AG09319 (cell line): ENCODE data around the gene NCKAP5.
A peak's percentile ranks its signal among the peaks of the same experiment; 100 is the strongest.

Experiments
- DNase-seq: peaks from one replicate; pipeline ENCODE4 v3.0.0-alpha.2; 2010; ENCODE audit warnings: low read depth; ENCODE audit errors: extremely low read depth
- TF ChIP-seq, protein P1 (sequence below): IDR thresholded peaks from 2 replicates; pipeline ENCODE4 v1.5.1; 2011; ENCODE audit warnings: low read depth, mild to moderate bottlenecking, inconsistent platforms, low read length, moderate library complexity

Gene NCKAP5

DNA sequence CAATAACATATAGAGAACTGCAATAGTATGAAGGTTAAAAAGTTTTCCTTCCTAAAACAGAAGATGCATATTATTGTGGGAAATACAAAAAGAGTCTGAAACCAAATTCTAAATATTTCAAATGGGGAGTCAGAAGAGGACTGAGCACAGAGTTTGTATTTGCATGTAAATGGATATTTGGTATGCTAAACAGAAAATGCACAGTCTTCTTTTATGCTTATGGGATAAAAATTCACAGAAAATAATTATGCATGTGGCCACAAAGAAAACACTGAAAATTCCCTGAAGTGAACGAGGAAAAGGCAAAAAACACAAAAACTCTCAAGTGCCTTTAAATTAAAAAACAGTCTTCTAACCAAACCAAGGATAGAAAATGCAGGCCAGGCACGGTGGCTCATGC, 142.7 kb downstream of the NCKAP5 start:
- TF ChIP-seq, protein P1, sequence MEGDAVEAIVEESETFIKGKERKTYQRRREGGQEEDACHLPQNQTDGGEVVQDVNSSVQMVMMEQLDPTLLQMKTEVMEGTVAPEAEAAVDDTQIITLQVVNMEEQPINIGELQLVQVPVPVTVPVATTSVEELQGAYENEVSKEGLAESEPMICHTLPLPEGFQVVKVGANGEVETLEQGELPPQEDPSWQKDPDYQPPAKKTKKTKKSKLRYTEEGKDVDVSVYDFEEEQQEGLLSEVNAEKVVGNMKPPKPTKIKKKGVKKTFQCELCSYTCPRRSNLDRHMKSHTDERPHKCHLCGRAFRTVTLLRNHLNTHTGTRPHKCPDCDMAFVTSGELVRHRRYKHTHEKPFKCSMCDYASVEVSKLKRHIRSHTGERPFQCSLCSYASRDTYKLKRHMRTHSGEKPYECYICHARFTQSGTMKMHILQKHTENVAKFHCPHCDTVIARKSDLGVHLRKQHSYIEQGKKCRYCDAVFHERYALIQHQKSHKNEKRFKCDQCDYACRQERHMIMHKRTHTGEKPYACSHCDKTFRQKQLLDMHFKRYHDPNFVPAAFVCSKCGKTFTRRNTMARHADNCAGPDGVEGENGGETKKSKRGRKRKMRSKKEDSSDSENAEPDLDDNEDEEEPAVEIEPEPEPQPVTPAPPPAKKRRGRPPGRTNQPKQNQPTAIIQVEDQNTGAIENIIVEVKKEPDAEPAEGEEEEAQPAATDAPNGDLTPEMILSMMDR, result no peak
- no peak for DNase-seq

DNA sequence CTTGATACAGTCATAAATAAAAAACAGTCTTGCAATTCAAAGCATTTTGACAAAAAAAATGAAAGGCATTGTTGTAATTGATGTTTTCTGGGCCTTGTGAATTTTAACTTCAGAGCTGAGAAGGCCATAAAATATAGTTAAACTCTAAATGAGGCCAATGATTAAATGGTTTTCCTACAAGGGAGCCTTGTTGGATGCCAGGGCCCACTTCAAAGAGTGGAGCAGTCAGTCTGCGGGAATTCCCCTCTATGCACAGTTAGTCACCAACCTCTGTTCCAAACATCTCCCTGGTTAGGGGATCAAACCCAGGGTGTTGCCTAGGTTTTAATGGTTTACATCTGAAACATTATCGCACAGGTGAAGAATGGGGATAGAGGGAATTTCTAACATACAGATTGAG, 143.4 kb downstream of the NCKAP5 start:
- DNase-seq, result no peak
- TF ChIP-seq, protein P1, result no peak

DNA sequence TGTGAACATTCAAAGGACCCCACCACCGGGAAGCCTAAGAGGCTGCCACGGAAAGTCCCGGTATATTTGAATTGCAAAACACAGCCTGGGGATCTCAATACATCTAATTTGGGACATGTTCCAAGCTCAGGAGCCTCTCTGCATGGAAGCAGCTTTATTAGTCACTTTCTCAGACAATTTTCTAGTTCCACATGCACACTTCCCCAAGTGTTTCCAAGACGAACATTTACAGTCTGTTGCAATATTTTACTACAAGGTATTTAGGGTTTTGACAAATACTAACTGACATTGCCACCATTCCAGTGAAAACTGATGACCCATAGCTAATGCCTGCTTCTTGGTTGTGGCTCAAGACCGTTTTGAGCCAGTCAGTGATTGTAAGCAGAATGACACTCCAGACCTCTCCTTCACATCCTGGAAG, 145.3 kb downstream of the NCKAP5 start:
- TF ChIP-seq, protein P1, result no peak
- peak; percentile 27 for DNase-seq

DNA sequence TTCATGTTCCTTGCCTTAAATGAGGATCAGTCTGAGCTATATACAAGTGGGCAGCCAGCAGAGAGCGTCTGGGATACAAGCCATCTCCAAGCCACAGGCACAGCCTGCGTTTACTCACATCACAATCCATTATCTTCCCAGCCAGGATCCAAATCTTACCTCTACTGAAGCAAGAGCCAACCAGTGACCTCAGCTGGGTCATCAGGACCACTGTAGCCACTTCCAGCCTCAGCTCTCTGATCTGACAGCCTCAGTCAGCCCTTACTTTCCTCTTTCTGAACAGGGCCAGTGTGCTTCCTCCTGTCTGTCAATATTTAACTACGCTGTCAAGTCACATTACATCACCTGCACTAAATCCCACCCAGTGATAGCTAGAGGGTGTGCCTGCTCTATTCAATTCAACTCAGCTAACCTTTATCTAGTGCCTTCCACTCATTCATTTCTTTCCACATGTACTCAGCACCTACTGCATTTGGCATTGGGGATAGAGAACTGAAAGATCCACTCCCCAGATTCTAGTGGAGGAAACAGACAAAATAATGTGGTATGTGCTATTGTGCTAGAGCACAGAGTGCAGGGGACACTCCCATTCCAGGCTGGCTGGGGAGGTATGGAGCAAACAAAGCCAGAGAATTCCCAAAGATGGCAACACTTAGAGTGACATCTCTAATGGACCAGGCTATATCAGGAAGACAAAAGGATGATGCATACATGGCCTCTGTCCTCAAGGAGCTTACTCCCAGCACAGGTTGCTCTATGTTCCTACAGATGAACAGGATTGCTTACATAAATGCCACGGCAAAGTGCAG, 146.5 kb downstream of the NCKAP5 start:
- TF ChIP-seq, protein P1, result no peak; the same call in 1 of the 2 replicates
- no peak for DNase-seq

DNA sequence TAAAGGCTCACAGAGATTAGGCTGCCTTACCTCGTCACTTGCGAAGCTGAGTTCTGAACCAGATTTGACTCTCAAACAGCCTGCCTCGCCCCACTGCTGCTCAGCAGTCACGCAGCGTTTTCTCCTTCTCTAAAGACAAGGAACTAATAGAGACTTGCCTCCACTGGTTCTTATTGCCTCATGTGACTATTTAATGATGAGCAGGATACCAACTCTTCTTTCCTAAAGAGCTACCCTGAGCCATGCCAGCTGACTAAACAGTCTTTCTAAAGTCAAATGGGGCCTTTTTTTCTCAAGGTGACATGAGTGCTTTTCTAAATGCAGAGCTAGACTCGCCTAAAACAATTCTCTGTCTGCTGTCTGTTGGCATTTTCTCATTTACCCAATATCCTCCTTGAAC, 147.5 kb downstream of the NCKAP5 start:
- DNase-seq, result no peak
- TF ChIP-seq, protein P1, result no peak

DNA sequence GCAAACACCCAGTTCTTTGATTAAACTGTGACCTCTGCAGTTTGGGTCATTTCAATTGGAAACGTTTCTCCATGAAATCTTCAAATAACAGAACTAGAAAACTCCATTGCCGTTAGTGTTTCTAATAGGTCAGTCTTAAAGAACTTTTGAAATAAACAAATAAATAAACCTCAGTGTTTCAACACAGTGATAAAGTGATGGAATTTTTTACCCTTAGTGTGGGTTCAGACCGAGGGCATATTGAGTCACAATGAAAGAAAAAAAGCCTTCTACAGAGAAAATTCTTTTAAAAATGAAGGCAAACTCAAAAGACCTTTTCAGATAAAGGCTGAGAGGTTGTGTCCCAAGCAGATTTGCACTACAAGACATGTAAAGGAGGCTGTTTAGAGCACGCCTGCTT, 149.6 kb downstream of the NCKAP5 start:
- TF ChIP-seq, protein P1, result no peak
- DNase-seq, result no peak

DNA sequence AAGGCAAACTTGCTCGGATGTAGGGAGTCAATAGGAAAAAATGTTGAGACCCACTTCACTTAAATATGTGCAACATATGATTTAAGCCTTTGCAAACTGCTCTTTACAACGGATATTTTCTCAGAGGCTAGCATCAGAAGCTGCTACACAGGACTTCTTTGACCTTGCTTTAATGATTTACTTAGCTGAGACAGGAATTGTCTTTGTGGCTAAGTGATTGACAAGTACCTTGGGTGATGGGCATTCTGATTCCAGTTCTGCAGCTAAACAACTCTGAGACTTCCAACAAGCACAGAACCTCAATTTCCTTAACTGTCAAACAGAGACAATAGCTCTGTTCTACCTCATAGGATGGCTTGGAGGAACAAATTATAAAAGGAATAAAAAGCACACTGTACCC, 150.2 kb downstream of the NCKAP5 start:
- no peak for DNase-seq
- TF ChIP-seq, protein P1, result no peak
